ENCODE results near the gene PTPN4.
A peak's percentile ranks its signal among the peaks of the same experiment; 100 is the strongest.

PTPN4 gene

GRCh38 chr2:119821266-119821665 is 61.5 kb downstream of the PTPN4 start:
- TF ChIP-seq ZFX (IDR thresholded peaks at IDR 0.05) (no peak), CTCF (conservative IDR thresholded peaks at IDR 0.05) (no peak)
- H3K27ac ChIP-seq, result no peak overlapping the region

- H3K27ac ChIP-seq, result no peak overlapping the region
- TF ChIP-seq CTCF (conservative IDR thresholded peaks at IDR 0.05) (peak; percentile 77), ZFX (IDR thresholded peaks at IDR 0.05) (no peak)
Measured at GRCh38 chr2:119823734-119824334, 64.1 kb downstream of the PTPN4 start.

- H3K27ac ChIP-seq, result no peak overlapping the region
- peak; percentile 46 for TF ChIP-seq CTCF (conservative IDR thresholded peaks at IDR 0.05)
- no peak for TF ChIP-seq ZFX (IDR thresholded peaks at IDR 0.05)
Measured at GRCh38 chr2:119826370-119826961, 66.7 kb downstream of the PTPN4 start.

- TF ChIP-seq ZFX (IDR thresholded peaks at IDR 0.05), result no peak
- no peak for TF ChIP-seq CTCF (conservative IDR thresholded peaks at IDR 0.05)
- H3K27ac ChIP-seq, result no peak overlapping the region
Measured at GRCh38 chr2:119827866-119828507, 68.3 kb downstream of the PTPN4 start.

GRCh38 chr2:119836455-119837142 is 76.9 kb downstream of the PTPN4 start:
- peak overlapping the region; percentile 81 for H3K27ac ChIP-seq
- TF ChIP-seq CTCF (conservative IDR thresholded peaks at IDR 0.05) (no peak), ZFX (IDR thresholded peaks at IDR 0.05) (no peak)

- no peak for TF ChIP-seq CTCF (conservative IDR thresholded peaks at IDR 0.05)
- no peak for TF ChIP-seq ZFX (IDR thresholded peaks at IDR 0.05)
- H3K27ac ChIP-seq, result peak overlapping the region; percentile 81
Measured at GRCh38 chr2:119837350-119837749, 77.6 kb downstream of the PTPN4 start.

- no peak for TF ChIP-seq ZFX (IDR thresholded peaks at IDR 0.05)
- no peak for TF ChIP-seq CTCF (conservative IDR thresholded peaks at IDR 0.05)
- peak overlapping the region; percentile 81 for H3K27ac ChIP-seq
Measured at GRCh38 chr2:119837759-119838158, 78.0 kb downstream of the PTPN4 start.
